HG02840 (cell line): ENCODE measurements around the gene ABCA12.

ENCODE experiments used
- ATAC-seq: cut with Tn5 transposase; IDR thresholded peaks from one replicate; pipeline ENCODE4 v1.9.1; 2021; ENCODE audit warnings: mild to moderate bottlenecking, moderate library complexity, moderate number of reproducible peaks; ENCODE audit not compliant: unreplicated experiment, low FRiP score

Gene ABCA12

DNA sequence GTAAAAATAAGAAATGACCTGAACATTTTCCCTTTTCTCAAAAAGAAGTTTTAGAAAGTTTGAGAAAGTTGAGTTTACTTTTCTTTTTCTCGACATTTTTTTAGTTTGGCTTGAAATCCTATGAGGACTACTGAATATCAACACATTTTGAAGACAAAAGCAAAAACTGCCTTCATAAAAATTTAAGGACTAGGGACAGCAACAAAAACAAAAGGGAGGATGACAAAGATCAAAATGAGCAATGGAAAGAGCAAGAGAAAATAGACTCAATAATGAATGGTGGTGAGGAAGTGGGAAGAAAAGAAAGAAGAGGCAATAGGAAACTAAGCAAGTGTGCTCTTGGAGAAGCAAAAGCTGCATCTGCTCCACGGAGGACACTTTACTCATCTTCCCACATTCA, 82.5 kb downstream of the ABCA12 start:
- ATAC-seq = no peak

DNA sequence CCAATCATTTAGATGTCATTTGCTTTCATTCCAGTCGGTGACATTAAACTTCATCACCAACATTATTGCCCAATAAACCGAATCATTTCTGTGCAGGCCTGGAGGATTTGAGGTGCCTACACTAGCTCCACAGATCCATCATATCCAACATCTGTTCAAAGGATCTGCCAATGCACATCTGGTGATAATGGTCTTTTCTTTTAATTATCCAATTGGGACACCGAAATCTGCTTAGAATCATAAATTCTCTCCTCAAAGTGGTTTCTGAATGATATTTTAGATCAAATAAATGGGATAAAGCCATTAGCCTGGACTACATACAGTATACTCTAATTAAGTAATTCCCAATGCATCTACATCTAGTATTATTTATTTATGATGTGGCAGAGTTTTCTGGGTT, 85.6 kb downstream of the ABCA12 start:
- ATAC-seq = no peak

DNA sequence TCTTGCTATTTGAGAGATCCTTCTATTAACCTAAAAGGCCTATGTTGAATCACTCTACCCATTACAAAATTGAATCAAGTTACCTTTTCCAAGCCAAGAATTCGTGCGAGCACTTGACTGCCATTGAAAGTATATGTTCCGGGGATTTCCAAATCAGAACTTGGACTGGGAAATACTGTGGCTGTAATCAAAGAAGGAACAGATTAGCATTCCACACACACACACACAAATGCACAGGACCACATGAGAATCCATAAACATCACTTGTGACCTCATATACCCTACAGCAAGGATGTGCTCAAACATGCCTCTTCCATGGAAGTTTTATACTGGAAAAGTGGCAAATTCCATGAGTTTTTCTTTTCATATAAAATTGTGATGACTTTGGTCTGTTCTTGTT, 86.0 kb downstream of the ABCA12 start:
- ATAC-seq = no peak

GRCh38 chr2:215049341-215049740, 89.1 kb downstream of the ABCA12 start:
- ATAC-seq = no peak

DNA sequence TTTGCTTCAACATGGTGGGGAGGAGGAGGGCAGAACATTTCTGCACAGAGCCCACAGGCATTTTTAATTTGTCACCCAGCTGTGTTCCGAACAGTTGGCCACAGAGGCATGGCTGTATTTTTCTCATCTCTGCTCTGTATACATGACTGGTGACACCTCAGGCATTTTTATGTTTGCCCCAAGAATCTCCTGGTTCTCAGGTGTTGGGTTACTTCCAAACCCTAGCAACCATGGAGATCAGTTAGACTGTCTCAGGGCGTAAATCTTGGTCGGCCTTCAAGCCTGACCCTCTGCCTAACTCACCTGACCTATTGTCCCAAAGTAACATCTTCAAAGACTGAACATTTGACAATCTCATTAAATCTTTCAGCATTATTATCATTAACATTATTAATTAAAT, 100.0 kb downstream of the ABCA12 start:
- no peak for ATAC-seq

DNA sequence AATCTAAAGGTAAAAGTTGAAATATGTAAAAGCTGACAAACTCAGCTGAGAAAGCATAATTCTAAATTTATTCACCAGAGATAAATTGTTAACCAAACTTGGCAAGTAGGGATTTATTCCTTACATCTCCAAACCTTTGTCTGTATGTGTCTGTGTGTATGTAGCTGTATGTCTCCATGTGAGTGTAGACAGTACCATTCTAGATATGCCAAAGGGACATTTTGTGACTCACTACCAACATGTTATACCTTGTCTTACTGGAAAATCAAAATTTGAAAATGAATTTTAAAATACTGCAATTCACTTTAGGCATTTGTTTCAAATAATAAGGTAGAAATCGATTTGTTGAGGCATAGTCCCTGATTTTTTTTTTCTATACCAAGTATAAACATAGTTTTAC, 102.1 kb downstream of the ABCA12 start:
- no peak for ATAC-seq

DNA sequence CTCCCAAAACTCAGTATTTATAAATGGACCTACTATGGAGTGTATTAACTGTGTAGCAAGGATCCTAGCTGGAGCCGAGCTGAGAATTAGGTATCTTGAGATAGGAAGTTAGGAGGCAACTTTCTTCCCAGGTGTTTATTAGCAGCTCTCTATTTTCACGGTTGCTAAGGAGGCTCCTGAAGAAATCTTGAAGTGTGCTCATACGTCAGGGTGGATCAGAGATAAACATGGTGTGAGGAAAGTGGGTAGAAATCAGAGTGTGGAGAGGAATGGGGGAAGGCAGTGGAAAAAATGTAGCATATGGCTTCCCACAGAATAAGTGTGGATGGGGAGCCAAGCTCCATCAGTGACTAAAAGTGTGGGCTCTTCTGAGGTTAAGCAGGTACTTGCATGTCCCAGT, 104.3 kb downstream of the ABCA12 start:
- no peak for ATAC-seq

- no peak for ATAC-seq
These were observed 106.3 kb downstream of the ABCA12 start for GRCh38 chr2:215032153-215032552.

DNA sequence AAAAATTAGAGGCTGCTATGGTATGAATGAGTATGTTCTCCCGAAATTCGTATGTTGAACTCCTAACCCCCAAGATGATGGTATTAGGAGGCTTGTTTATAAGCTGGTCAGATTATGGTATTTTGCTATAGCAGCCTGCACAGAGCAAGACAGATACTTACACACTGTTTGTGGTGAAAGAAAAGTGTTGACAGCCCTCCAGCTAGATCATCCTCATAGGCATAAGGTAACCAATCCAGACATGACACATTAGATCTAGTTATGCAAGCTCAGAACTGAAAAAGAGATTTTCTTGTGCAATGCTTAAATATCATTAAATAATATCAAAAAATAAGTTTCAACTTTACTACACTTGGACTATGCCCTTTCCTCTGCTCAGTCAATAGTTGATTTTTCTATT, 107.1 kb downstream of the ABCA12 start:
- no peak for ATAC-seq

DNA sequence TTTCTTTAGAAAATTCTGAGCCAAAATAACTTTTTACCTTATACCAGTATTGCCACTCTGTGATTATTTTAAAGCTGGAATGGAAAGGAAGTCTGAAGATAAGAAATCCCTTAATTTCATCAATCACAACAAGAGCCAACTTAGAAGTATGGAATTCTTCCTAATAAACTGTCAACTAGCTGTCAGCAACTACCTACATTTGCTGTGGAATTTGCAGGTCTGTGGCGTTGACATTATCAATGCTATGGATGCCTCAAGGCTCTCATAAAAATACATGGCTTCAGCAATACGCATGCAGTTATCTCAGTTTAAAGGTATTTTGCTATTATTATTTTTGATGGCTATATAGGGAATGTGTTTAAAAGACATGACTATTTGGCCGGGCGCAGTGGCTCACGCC, 108.5 kb downstream of the ABCA12 start:
- ATAC-seq = no peak

GRCh38 chr2:215028231-215028630, 110.2 kb downstream of the ABCA12 start:
- ATAC-seq = no peak

DNA sequence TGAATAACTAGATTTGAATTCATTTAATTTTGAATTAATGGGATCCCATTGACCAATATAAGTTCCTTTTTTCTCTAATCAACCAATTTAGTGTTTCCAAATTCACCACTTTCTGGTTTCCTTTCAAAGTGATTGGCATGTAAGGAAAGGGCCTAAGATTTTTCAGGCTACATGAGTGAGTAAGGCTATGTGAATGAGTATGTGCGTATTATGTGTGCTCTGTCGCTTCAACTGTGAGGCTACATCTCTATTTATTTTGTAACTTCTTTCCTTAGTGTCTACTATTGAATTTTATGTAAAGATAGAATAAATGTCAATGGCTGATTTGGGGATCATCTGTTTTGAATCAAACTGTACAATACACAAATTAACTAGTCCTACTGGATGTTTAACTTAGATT, 110.6 kb downstream of the ABCA12 start:
- ATAC-seq = no peak

GRCh38 chr2:215022910-215023309, 115.5 kb downstream of the ABCA12 start:
- no peak for ATAC-seq

DNA sequence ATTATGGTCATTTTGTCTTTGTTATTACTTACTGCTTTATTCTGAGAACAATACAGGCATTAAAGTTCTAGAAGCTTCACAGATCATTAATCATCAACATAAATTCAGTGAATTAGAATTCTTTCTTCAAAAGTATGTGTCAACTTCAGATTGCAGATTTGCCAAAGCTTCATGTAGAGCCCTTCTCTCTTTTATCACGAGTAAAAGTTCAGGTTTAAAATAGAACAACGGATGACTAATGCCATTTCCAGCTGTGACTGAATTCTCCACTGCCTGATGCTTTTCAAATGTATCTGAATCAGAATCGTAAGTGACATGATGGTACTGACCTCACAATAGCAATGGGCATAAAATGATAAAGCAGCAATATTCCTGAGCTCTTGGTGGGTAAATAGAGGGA, 116.0 kb downstream of the ABCA12 start:
- ATAC-seq = no peak

GRCh38 chr2:215020283-215020682, 118.1 kb downstream of the ABCA12 start:
- ATAC-seq = no peak

- ATAC-seq = no peak
These were observed 118.8 kb downstream of the ABCA12 start for GRCh38 chr2:215019521-215020145.

DNA sequence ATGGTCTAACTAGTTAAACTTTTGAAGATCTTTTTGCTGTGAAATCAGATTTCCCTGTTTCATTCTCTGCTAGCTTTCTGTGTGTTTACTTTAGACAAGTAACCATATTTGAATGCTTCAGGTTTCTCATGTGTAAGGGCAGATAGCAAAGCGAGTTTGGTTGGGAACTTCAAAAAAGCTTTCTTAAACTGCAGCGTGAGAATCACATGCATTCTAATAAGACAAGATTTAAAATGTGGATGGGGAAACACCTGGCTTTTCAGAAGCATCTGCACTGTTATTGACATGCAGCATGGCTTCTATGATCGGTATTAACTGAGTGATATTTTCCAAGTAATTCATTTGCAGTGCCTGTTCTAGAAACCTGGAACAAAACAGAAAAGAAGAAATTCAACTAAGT, 119.3 kb downstream of the ABCA12 start:
- no peak for ATAC-seq

DNA sequence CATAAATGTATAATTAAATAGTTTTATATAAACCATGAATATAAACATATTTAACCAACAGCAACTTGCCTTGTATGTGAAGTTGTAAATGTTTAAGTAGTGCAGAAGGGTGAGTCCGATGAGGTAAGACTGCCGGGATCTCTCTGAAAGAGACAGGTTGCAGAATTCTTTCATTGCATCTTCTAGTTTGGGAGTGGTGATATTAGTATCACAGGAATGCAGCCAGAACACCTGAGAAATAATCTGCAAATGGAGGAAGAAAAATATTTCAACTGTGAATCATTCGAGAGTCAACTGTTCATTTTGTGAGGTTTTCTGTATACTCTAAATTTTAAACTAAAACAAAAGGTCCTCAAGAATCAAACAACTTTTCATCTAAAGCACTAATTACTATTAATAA, 123.0 kb downstream of the ABCA12 start:
- ATAC-seq = no peak

DNA sequence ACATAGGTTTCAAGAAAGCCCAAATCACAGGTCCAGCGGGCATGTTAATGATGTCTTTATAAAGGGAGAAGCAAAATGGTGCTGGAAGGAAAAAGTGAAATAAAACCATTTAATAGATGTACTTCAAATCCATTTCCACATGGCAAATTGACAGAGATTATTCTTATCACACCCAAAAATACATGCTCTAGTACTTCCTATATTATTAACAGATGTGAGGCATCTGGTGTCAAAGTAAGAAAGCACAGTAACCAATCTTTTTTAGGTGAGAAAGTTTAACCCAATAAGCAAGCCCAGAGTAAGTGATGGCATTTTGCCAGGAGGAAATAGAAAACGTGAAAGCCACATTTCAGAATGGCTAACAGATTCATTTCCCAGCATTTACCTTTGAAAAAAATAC, 128.0 kb downstream of the ABCA12 start:
- no peak for ATAC-seq

GRCh38 chr2:215003001-215003400, 135.4 kb downstream of the ABCA12 start:
- no peak for ATAC-seq

DNA sequence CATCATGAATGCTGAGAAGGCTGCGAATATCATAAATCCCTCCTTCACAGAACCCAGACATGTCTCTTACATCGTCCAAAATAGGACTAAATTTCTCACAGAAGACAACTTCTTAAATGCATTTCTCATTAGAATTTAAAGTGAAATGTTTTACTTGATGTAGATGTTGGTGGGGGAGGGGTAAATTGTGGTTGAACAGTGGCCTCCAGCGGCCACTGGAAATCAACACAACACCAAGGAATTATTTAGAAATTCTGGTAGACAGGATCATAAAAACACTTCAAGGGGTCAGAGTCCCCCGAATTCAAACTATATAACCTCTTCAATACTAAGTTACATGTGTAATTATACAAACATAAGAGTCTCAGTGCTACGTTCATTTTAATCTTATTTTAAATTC, 135.9 kb downstream of the ABCA12 start:
- ATAC-seq = no peak

DNA sequence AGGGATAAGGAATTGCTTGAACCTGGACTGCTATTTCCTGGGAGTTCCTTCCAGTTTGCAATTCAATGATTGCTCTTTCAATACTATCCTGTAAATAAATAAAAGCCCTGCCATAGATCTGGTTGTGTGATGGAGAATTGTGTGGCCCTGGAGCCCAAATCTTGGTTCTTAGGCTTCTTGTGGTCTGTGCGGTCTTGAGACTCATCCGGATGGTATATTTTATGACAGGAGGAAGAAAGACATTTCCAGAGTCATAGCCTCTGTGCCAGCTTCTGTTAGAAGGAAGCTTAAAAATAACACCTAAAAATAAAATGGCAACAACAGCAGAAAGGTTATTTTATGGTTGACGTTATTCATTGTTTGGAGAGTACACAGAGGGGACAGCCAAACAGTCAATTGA, 137.7 kb downstream of the ABCA12 start:
- ATAC-seq = no peak
